Epithelial cell of alveolus of lung (primary cell): ENCODE results near the gene CDH11. TPM values are rescaled to one million over a fixed set of nuclear protein-coding genes. Genes with fewer than 3 reads are reported as not detected.

Experiments used
- total RNA-seq: library from RNA; depleted of rRNA; stranded (reverse); fragments of >200 nt; gene quantifications from 2 replicates; pipeline ENCODE4 v1.2.1, GENCODE V29; 2015

CDH11 gene, protein sequence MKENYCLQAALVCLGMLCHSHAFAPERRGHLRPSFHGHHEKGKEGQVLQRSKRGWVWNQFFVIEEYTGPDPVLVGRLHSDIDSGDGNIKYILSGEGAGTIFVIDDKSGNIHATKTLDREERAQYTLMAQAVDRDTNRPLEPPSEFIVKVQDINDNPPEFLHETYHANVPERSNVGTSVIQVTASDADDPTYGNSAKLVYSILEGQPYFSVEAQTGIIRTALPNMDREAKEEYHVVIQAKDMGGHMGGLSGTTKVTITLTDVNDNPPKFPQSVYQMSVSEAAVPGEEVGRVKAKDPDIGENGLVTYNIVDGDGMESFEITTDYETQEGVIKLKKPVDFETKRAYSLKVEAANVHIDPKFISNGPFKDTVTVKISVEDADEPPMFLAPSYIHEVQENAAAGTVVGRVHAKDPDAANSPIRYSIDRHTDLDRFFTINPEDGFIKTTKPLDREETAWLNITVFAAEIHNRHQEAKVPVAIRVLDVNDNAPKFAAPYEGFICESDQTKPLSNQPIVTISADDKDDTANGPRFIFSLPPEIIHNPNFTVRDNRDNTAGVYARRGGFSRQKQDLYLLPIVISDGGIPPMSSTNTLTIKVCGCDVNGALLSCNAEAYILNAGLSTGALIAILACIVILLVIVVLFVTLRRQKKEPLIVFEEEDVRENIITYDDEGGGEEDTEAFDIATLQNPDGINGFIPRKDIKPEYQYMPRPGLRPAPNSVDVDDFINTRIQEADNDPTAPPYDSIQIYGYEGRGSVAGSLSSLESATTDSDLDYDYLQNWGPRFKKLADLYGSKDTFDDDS
- total RNA-seq = 129 and 277 TPM in 2 replicates

DNA sequence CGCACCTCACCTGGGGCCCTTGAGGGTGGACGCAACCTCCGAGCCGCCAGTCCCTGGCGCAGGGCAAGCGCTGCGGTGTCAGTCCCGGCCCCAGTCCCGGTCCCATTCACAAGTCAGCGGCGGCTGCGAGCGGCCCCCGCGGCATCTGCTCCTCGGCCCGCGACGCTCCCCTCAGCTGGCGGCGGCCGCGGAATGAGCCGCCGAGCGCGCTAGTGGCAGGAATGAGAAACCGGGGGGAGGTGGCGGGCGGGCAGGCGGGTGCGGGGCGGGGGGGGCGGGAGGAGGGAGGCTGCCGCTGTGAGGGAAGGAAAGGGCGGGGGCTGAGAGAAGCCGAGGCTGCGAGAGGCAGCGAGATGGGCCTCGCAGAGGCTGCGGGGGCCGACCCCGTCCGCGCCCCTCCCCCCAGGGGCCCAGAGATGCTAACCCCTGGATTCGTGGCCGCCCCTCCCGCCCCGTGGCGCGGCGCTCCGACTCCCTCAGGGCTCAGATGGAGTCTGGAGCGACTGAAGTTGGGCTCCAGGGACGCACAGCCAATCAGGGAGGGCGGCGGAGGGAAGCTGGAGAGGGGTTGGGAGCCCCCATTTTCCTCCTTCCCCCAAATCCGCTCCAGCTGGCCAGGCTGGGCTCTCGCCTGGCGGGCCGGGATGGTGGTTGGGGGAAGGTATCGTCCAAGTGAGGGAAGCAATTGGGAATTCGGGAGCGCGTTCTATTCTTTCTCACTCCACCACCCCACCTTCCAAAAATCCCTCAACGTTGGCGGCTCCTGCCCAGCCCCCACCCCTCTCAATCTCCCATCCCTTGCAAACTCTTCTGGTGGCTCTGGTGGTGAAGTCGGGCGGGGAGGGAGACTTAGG, at the start of gene CDH11:
Gene CDH11 (minus strand): TSS at position 194 of the 854 bp plus-strand sequence. CDS start 117,194 bp downstream, outside the sequence.

